ENCODE results near the gene SULF2. TPM values are rescaled to one million over a fixed set of nuclear protein-coding genes. Genes with fewer than 3 reads are reported as not detected.

The SULF2 gene
- total RNA-seq, 1 experiment from 2014 or later = 82.2 TPM

DNA sequence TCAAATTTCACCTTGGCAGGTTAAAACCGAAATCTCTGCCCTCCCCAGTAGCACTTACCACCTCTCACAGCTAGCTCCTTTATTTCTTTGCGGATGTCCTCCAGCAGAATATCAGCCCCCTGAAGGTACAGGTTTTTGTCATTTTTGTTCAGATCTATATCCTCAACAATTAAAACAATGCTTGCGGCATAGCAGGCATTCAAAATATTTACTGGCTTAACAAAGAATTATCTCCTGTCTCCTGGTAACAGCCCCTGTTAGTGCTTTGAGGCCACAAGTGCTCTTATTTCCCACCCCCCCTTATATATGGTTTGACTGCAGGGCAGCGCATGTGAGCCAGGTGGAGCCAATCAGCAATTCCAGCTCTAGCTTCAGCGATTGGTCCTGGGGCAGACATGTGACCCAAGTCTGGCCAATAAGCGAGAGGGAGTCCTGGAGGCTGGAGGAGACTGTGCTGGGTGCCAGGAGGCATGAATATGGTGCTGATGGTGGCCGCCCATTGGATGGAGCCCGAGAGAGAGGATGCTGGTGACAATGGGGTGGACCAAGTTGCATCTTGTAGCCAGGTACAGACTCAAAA lies 21.0 kb downstream of the SULF2 start:
- no TSS peak for BruUV-seq (replicated peaks)
- H3K27ac Mint-ChIP-seq (ENCODE audit: low read depth, unreplicated experiment) = no peak overlapping the region
- peaks cover 69% of the 10 kb centered on the region for H3K36me3 Mint-ChIP-seq (ENCODE audit: insufficient read depth, unreplicated experiment)
- H3K9me3 Mint-ChIP-seq (ENCODE audit: unreplicated experiment) = no peaks in the 10 kb centered on the region
- H3K4me1 Mint-ChIP-seq (ENCODE audit: insufficient read depth, unreplicated experiment) = peaks cover 13% of the 10 kb centered on the region
- H3K27me3 Mint-ChIP-seq (ENCODE audit: insufficient read depth, unreplicated experiment) = no peaks in the 10 kb centered on the region
- POLR2A ChIA-PET = interaction anchor here (0.6 to 1.0 kb wide), 3 partner anchors 85 to 1271 kb away, joined by 3 read pairs; no protein-coding TSS in a partner anchor
- TF ChIP-seq, protein P1, sequence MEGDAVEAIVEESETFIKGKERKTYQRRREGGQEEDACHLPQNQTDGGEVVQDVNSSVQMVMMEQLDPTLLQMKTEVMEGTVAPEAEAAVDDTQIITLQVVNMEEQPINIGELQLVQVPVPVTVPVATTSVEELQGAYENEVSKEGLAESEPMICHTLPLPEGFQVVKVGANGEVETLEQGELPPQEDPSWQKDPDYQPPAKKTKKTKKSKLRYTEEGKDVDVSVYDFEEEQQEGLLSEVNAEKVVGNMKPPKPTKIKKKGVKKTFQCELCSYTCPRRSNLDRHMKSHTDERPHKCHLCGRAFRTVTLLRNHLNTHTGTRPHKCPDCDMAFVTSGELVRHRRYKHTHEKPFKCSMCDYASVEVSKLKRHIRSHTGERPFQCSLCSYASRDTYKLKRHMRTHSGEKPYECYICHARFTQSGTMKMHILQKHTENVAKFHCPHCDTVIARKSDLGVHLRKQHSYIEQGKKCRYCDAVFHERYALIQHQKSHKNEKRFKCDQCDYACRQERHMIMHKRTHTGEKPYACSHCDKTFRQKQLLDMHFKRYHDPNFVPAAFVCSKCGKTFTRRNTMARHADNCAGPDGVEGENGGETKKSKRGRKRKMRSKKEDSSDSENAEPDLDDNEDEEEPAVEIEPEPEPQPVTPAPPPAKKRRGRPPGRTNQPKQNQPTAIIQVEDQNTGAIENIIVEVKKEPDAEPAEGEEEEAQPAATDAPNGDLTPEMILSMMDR (IDR thresholded peaks at IDR 0.05; ENCODE audit: unreplicated experiment) = no peak
- no peak for DNase-seq (ENCODE audit: unreplicated experiment)
- CTCF ChIA-PET = interaction anchor here (0.7 kb wide), 3 partner anchors 12 to 714 kb away, joined by 3 read pairs; no protein-coding TSS in a partner anchor
- H3K4me3 Mint-ChIP-seq (ENCODE audit: unreplicated experiment) = no peak overlapping the region
- intact Hi-C loops (cut with micrococcal nuclease) = no loop called here

- TF ChIP-seq, protein P1 (IDR thresholded peaks at IDR 0.05; ENCODE audit: unreplicated experiment) = no peak
- POLR2A ChIA-PET = interaction anchor here (0.6 to 0.8 kb wide), 3 partner anchors 10 to 85 kb away, joined by 3 read pairs; no protein-coding TSS in a partner anchor
- intact Hi-C loops (cut with micrococcal nuclease) = no loop called here
- H3K4me3 Mint-ChIP-seq (ENCODE audit: unreplicated experiment) = no peak overlapping the region
- peaks cover 13% of the 10 kb centered on the region for H3K4me1 Mint-ChIP-seq (ENCODE audit: insufficient read depth, unreplicated experiment)
- no TSS peak for BruUV-seq (replicated peaks)
- H3K9me3 Mint-ChIP-seq (ENCODE audit: unreplicated experiment) = no peaks in the 10 kb centered on the region
- CTCF ChIA-PET = interaction anchor here (0.6 to 1.4 kb wide), 3 partner anchors 12 to 858 kb away, joined by 3 to 6 read pairs (median 5); no protein-coding TSS in a partner anchor
- H3K36me3 Mint-ChIP-seq (ENCODE audit: insufficient read depth, unreplicated experiment) = peaks cover 70% of the 10 kb centered on the region
- no peaks in the 10 kb centered on the region for H3K27me3 Mint-ChIP-seq (ENCODE audit: insufficient read depth, unreplicated experiment)
- no peak for DNase-seq (ENCODE audit: unreplicated experiment)
- no peak overlapping the region for H3K27ac Mint-ChIP-seq (ENCODE audit: low read depth, unreplicated experiment)
Observed at GRCh38 chr20:47762699-47763268, 22.5 kb downstream of the SULF2 start.

DNA sequence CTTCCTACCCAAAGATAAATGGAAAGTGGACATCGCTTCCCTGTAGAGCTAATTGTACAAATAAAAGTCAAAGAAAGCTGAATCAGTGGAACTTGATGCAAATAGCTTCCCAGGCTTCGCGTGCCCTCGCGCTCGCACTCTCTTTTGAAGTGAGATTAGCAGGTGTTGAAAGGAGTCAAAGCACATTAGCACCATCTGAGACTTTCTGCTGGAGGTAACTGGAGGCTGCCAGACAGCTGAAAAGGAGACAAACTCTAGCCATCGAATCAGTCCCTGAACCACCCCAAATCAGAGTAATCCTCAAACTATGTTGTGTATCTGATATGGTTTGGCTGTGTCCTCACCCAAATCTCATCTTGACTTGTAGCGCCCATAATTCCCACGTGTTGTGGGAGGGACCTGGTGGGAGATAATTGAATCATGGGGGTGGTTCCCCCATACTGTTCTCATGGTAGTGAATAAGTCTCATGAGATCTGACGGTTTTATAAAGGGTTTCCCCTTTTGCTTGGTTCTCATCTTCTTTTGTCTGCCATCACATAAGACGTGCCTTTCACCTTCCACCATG lies 23.7 kb downstream of the SULF2 start:
- intact Hi-C loops (cut with micrococcal nuclease) = no loop called here
- ChIA-PET CTCF (interaction anchor here (1.7 kb wide), 1 partner anchor 860 kb away, joined by 4 read pairs; no protein-coding TSS in a partner anchor), POLR2A (no interaction called here)
- no TSS peak for BruUV-seq (replicated peaks)
- Mint-ChIP-seq H3K4me3 (ENCODE audit: unreplicated experiment) (no peak overlapping the region), H3K4me1 (ENCODE audit: insufficient read depth, unreplicated experiment) (peaks cover 10% of the 10 kb centered on the region), H3K27ac (ENCODE audit: low read depth, unreplicated experiment) (no peak overlapping the region), H3K9me3 (ENCODE audit: unreplicated experiment) (no peaks in the 10 kb centered on the region), H3K27me3 (ENCODE audit: insufficient read depth, unreplicated experiment) (no peaks in the 10 kb centered on the region), H3K36me3 (ENCODE audit: insufficient read depth, unreplicated experiment) (peaks cover 73% of the 10 kb centered on the region)
- TF ChIP-seq, protein P1 (IDR thresholded peaks at IDR 0.05; ENCODE audit: unreplicated experiment) = no peak
- no peak for DNase-seq (ENCODE audit: unreplicated experiment)
